Mucosa of descending colon (tissue), 3 donors: ENCODE data around the gene CDSN. TPM values are rescaled to one million over a fixed set of nuclear protein-coding genes. Genes with fewer than 3 reads are reported as not detected.

Source experiments
- ATAC-seq: fragments of 200-7000 bp; cut with Tn5 transposase; one replicate; pipeline ENCODE4 v1.9.1; 2020; ENCODE audit warnings: mild to moderate bottlenecking, moderate library complexity
- DNase-seq, 3 donors: peaks; one replicate each; pipeline ENCODE4 v3.0.0-alpha.2; 2020
- H3K36me3 ChIP-seq: fragments of 200-600 bp; one replicate; pipeline ENCODE4 v1.8.0; 2021; ENCODE audit warnings: low read depth, mild to moderate bottlenecking
- H3K4me1 ChIP-seq: fragments of 200-600 bp; one replicate; pipeline ENCODE4 v1.8.0; 2021; ENCODE audit warnings: low read depth, mild to moderate bottlenecking
- H3K4me3 ChIP-seq: fragments of 200-600 bp; one replicate; pipeline ENCODE4 v1.8.0; 2021; ENCODE audit warnings: mild to moderate bottlenecking
- H3K9me3 ChIP-seq: fragments of 200-600 bp; one replicate; pipeline ENCODE4 v1.8.0; 2021; ENCODE audit warnings: mild to moderate bottlenecking
- intact Hi-C, 2 donors: fragments of 100-400 bp; cut with DNase I in 1 of 2; cut with micrococcal nuclease in 1 of 2; formaldehyde crosslinking; loops; one replicate each; pipeline versions ENCODE4 v1.11.0 to v1.11.1; 2022; cut with DNase I, micrococcal nuclease
- total RNA-seq, 3 donors: library from RNA; stranded (reverse); fragmentation: NEBNext Ultra II Directional in 2 of 3; extraction: Animal tissue kit (Norgen Biotek cat#: 25700) in 2 of 3; gene quantifications; one replicate each; pipeline versions ENCODE4 v1.2.1 to v1.2.4, GENCODE V29; 2021 to 2023
- TF ChIP-seq, protein P1 (sequence below): fragments of 200-600 bp; IDR thresholded peaks from one replicate; pipeline ENCODE4 v1.8.0; 2022; ENCODE audit warnings: antibody characterized with exemption, mild to moderate bottlenecking
- donor health status: DM: no; HTN: no; CAD: no; lungs with moderate emphysema.
- donor health status: DM: no; HTN: no; CAD: no.
- donor health status: DM: no; HTN: yes; CAD: no.

CDSN gene
- total RNA-seq, 3 donors from 2014 or later, result not detected

DNA sequence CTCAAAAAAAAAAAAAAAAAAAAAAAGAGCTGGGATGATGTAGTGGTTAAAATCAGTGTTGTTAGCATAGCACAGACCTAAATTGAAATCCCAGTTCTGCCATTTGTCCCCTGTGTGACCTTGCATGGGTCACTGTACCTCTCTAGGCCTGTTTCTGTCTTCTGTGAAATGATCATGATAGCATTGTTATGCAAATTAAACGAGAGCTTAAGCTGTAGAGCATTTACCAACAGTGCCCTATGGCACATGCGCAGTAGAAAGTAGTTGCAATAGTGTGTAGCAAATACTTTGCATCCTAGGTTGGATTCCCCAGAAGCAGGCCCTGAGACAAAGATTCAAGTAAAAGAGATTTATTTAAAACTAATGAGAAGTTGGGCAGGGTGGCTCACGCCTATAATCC lies 11.3 kb upstream of the CDSN start:
- ATAC-seq, result no peak
- no peak for DNase-seq
- TF ChIP-seq, protein P1, sequence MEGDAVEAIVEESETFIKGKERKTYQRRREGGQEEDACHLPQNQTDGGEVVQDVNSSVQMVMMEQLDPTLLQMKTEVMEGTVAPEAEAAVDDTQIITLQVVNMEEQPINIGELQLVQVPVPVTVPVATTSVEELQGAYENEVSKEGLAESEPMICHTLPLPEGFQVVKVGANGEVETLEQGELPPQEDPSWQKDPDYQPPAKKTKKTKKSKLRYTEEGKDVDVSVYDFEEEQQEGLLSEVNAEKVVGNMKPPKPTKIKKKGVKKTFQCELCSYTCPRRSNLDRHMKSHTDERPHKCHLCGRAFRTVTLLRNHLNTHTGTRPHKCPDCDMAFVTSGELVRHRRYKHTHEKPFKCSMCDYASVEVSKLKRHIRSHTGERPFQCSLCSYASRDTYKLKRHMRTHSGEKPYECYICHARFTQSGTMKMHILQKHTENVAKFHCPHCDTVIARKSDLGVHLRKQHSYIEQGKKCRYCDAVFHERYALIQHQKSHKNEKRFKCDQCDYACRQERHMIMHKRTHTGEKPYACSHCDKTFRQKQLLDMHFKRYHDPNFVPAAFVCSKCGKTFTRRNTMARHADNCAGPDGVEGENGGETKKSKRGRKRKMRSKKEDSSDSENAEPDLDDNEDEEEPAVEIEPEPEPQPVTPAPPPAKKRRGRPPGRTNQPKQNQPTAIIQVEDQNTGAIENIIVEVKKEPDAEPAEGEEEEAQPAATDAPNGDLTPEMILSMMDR, result no peak
- Histone ChIP-seq H3K36me3 (no peaks in the 10 kb centered on the region), H3K9me3 (no peaks in the 10 kb centered on the region), H3K4me1 (peaks cover 4% of the 10 kb centered on the region), H3K4me3 (no peak overlapping the region)
- intact Hi-C loops, result no loop called here

DNA sequence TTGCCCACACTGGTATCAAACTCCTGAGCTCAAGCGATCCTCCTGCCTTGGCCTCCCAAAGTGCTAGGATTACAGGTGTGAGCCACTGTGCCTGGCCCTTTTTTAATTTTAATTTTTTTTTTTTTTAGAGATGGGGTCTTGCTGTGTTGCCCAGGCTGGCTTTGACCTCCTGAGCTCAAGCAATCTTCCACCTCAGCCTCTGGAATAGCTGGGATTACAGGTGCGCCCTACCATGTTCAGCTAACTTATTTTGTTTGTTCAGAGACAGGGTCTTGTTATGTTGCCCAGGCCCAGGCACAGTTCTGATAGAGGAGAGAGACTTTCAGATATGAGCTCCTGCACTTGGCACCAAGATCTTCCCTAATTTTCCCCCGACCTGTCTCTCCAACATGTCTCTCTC lies 10.5 kb upstream of the CDSN start:
- intact Hi-C loops, result no loop called here

DNA sequence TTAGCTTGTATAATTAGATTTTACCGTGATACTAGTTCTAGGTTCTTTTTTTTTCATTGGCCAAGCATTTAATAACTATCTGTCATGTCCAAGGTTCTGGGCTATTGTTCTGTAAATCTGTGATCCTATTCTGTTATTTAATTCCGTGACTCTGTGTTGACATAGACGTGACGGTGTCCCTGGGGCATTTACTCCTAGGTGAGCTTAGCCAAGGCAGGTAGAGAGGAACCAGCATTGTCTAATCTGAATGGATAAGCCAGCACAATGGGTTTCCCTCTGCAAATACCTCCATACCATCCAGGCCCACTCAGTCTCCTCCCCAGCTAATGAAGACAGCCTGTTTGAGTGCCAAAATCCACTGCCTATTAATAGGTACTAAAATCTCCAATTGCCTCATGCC lies 8.9 kb upstream of the CDSN start:
- Histone ChIP-seq H3K4me1 (peaks cover 6% of the 10 kb centered on the region), H3K4me3 (no peak overlapping the region), H3K36me3 (no peaks in the 10 kb centered on the region), H3K9me3 (no peaks in the 10 kb centered on the region)
- no peak for ATAC-seq
- intact Hi-C loops, result no loop called here
- no peak for DNase-seq
- TF ChIP-seq, protein P1, result no peak

More for the DNA sequence above, 10.5 kb upstream of the CDSN start:
- DNase-seq (no peak), ATAC-seq (no peak)
- no peaks in the 10 kb centered on the region for H3K9me3 ChIP-seq
- TF ChIP-seq, protein P1, result no peak
- no peaks in the 10 kb centered on the region for H3K36me3 ChIP-seq
- H3K4me1 ChIP-seq, result peaks cover 6% of the 10 kb centered on the region
- no peak overlapping the region for H3K4me3 ChIP-seq

DNA sequence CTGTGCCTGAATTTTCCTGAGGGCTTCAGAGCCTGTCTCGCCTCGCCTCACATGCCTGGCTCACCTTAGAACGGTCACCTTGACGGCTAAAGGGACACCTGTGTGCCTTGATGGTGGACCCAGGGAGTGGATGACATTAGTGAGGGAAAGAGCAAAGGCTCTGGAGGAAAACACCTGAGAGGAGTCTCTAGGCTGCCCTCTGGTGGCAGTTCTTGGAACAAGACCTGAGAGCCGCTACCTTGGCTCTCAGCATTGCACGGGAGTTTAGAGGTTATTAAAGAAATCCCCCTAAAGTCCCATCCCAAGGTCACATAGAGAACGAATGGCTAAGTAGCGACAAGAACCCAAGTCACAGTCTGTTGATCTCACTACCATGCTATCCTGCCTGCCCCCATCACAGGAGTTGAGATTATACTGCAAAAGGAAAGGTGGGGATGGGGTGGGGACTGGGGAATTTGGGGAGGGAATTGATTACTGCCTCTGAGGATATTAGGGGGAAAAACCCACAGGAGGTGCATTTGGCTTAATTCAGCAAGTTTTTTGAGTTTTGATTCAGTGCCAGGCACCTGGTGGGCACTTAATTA lies 7.9 kb upstream of the CDSN start:
- peak; percentile 81 for ATAC-seq

DNA sequence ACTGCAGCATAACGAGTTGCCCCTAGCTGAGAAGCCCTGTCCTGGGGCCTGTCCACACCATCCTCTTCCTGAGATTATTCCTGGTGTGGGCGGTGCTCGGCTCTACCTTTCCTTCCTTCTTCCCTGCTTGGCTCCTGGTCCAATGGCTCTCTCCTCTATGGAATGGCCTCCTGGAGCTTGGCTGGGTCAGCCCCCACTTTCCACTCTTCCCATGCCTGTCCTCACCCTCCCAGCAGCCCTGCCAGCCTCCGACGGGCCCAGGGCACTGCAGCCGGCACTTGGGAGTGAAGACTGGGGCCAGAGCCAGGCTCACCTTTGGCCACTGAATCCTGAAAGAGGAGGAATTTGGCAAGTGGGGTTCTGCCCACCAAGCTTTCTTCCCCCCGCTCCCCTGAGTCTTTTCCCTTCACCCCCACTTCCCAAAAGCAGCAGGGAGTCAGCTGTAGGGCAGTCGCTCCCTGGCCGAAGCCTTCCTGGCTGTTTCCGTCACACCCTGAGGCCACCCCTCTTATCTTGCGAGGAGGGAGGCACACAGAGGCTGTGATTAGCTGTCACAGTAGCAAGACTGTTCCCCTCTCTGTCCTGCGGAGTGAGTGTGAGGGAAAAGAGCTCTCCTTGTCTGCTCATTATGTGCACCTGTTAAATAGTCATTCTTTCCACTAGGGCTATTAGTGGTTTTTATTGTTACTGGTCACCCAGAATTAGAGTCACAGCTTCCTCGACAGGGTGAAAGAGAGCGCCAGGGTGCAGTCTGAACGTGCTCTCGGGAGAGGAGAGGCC lies 6.3 kb upstream of the CDSN start:
- peaks cover 15% of the 10 kb centered on the region for H3K4me1 ChIP-seq
- H3K36me3 ChIP-seq, result no peaks in the 10 kb centered on the region
- no peaks in the 10 kb centered on the region for H3K9me3 ChIP-seq
- intact Hi-C loops, result no loop called here
- no peak overlapping the region for H3K4me3 ChIP-seq
- TF ChIP-seq, protein P1, result no peak
- DNase-seq (no peak), ATAC-seq (peak; percentile 60)

More for the DNA sequence above, 7.9 kb upstream of the CDSN start:
- TF ChIP-seq, protein P1, result peak; percentile 73
- intact Hi-C loops, result no loop called here
- H3K4me3 ChIP-seq, result no peak overlapping the region
- no peaks in the 10 kb centered on the region for H3K36me3 ChIP-seq
- DNase-seq, result peak in 2 of 3 donors; percentile 78 to 92
- H3K9me3 ChIP-seq, result no peaks in the 10 kb centered on the region
- peaks cover 6% of the 10 kb centered on the region for H3K4me1 ChIP-seq
